Measurements from ENCODE around the gene LAMP1.
"Not testable (repeated sequence)": the region's sequence is repeated elsewhere in the genome, so short reads cannot be mapped to it uniquely, and the experiment has no call there.

The LAMP1 gene

DNA sequence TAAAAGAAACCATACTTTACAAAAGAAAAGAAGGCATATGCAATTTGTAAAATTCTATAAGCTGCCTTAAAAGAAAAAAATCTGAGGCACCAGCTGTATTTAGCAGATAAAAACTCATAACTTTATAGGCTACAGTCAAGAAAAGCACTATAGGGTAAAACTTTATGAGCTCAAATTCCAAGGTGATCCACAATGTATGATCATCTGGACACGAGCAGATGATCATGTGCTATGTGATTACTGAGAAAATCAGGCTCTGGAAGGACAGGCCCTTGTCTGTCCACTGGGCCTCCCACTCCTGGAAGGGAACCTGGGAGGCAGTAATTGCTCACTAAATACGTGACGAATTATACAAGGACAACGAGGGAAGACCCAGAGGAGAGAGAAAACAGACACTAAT is 59.6 kb downstream of the LAMP1 start:
- DNase-seq (ENCODE audit: low read depth): no peak

GRCh38 chr13:113357529-113357928 is 60.5 kb downstream of the LAMP1 start:
- no peak for DNase-seq (ENCODE audit: low read depth)

DNA sequence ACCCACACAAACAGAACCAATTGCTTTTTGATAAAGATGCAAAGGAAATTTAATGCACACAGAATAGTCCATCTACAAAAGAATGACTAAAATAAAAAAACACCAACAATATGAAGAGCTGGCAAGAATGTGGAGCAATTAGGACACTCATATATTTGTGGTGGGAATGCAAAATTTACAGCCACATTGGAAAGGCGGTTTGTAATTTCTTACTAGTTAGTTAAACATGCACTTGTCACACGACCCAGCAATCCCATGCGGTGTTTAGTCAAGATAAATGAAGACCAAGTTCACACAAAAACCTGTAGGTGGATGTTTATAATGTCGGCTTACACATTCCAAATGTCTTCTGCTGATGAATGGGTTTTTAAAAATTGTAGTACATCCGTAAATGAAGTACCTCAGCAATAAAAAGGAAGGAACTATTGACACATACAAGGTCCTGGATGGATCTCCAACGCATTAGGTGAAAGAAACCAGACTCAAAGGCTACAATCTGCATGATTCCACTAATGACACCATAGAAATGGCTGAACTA is 61.7 kb downstream of the LAMP1 start:
- no peak for DNase-seq (ENCODE audit: low read depth)

GRCh38 chr13:113359571-113359970 is 62.5 kb downstream of the LAMP1 start:
- DNase-seq (ENCODE audit: low read depth): no peak

DNA sequence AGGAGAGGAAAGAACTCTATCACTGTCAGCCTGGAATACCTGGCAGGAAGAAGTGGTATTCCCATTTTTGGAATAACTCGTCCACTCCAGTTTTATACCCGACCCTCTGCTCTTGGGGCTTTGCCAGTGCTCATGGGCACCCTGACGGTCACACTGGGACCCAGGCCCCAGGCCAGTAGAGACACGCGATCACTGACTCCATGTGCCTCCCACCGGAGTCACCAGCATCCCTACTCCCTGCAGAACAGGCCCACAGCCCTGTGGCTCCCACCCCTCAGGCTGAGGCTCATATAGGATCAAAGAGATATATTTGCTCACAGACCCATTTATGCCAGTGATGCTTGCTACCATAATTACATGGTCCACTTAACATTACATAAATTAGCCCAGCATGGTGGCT is 63.4 kb downstream of the LAMP1 start:
- no peak for DNase-seq (ENCODE audit: low read depth)

DNA sequence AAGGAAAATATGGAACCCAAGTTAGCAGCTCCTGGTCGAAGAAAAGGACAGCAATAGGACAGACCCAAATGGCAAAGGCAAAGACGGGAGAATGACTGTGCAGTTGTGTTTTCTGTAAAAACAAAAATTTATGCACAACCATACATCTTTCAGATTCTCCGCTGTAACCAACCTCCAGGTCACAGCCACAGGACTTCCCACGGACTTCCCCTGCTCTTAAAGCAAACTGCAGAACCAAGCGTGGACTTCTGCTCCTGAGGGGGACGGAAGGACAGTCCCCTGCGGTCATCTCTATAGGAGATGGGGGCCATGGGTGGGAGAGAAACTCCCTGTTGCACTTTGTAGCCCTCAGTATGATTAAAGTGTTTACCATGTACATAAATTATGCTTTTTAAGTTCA is 64.4 kb downstream of the LAMP1 start:
- no peak for DNase-seq (ENCODE audit: low read depth)

DNA sequence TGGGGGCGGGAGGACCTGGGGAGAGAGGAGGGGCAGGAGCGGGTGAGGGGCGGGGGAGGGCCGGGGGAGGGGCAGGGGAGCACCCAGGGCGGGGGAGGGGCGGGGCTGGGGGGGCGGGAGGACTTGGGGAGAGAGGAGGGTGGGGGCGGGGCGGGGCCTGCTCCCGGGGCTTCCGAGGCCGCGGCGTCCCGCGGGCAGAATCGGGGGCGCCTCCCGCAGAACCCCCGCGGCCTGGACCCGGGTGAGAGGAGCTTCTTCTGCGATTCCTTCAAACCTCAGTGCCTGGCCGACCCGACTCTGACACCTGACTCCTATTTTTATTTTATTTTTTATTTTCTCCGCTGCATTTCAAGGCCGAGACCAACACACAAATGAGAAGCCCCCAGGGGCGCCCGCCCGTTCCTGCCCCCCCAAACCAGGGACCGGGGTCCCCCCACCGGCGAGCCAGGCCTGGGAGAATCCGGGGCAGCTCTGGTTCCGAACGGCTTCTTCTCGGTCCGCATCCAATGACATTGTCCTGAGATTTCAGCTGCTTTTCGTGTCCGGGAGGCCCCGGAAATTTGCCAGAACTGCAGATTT is 67.4 kb downstream of the LAMP1 start:
- no peak for DNase-seq (ENCODE audit: low read depth)

- DNase-seq (ENCODE audit: low read depth): no peak
Measured at GRCh38 chr13:113364901-113365582, 68.0 kb downstream of the LAMP1 start.

DNA sequence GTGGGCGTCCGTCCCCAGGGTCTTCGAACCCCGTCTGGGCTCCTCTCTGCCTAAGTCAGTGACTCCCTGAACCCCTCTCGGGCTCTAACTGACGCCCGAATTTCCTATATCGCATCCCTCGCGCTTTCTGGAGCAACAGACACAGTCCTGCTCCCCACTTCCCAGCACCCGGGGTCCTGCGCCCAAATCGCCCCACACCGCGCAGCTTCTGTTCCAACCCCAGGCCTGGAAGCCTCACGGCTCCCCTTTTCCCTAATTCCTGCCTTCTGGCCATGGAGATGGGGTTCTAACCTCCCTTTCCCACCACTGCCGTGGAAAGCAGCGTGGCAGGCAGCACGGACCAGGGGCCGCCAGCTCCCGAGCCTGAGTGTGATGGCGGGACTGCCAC is 68.5 kb downstream of the LAMP1 start:
- no peak for DNase-seq (ENCODE audit: low read depth)

DNA sequence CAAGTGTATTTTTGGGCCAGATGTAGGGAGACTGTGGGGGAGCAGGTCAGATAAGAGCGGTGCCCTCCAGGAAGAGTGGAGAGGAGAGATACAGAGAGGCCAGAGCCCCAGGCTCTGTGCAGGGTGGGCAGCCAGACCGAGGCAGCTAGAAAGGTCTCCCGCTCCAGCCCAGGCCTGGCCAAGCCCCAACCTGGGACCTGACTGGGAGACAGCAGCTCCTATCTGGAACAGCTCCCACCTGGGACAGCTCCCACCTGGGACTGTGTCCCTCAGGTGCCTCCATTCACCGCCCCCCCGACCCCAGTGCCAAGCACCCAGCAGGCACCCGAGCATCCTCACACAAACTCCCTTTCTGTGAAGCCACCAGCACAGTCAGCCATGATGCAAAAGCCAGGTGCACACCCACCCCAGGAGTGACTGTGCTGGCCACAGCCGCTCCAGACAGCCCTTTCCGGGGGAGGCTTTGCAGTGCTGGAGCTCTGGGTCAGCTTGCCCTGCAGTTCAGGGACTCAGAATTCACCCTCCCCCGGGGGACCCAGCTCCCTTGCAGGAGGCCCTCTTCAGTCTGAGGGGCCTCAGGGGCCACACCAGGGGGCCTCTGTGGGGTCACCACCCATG is 69.0 kb downstream of the LAMP1 start:
- DNase-seq (ENCODE audit: low read depth): no peak

DNA sequence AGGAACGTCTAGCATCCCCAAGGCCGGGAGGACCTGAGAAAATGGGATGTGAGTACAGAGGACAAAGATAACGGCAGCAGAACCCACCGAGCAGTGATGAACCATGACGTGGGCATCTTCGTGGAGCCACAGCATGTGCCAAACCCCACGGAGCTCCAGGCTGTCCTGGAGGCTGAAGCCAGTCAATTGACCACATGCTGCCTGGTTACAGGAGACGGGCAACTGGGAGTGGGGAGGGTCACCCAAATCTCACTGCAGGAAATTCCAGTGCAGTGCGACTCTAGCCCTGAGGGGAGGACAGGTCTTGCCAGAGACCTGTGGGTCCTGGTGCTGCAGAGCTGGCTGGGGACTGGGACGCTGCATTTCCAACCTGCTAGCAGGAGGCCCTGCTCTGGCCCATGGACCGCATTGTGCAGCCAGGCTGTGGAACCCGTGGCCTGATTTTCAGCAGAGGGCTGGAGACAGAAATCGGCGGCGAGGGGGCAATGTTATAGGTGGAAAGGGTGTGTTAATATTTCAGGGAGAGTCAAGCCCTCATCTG is 70.1 kb downstream of the LAMP1 start:
- DNase-seq (ENCODE audit: low read depth): no peak

GRCh38 chr13:113367771-113368170 is 70.7 kb downstream of the LAMP1 start:
- DNase-seq (ENCODE audit: low read depth): no peak

- DNase-seq (ENCODE audit: low read depth): not testable (repeated sequence)
Measured at GRCh38 chr13:113368353-113368752, 71.3 kb downstream of the LAMP1 start.

DNA sequence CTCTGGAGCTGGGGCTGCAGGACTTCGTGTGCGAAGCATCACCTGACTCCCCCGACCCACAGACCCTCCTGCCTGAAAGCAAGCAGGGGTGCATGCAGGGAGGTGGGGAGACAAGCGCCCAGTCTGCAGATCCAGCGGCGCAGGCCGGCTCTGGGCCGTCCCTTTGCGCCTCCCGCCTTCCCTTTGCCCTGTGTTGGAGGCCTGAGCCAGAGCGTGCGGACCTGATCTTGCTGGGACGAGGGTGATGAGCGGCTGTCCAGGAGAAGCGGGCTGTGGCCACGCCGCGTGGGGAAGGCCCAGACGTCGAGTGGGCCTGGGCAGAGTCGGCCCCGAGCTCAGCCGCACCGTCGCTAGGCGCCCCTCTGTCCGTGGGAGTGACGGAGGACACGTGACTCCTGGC is 72.2 kb downstream of the LAMP1 start:
- DNase-seq (ENCODE audit: low read depth): no peak

- no peak for DNase-seq (ENCODE audit: low read depth)
Measured at GRCh38 chr13:113369881-113370280, 72.8 kb downstream of the LAMP1 start.

DNA sequence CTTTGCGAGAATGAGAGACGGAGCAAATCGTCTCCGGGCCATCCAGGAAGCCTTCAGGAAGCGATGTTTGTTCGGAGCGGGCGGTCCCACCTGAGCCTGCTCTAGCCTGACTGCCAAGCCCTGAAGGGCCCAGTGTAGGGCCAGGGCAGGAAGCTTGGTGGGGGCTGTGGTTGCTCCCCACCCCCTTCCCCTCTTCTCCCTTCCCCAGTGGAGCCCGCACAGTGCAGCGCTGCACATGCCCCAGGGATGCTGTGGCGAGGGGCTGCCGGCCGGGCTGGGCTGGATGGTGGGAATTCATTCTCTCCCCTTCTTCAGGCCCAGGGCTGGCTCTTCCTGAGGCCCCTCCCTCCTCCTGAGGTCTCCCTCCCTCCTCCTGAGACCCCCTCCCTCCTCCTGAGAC is 74.0 kb downstream of the LAMP1 start:
- no peak for DNase-seq (ENCODE audit: low read depth)

DNA sequence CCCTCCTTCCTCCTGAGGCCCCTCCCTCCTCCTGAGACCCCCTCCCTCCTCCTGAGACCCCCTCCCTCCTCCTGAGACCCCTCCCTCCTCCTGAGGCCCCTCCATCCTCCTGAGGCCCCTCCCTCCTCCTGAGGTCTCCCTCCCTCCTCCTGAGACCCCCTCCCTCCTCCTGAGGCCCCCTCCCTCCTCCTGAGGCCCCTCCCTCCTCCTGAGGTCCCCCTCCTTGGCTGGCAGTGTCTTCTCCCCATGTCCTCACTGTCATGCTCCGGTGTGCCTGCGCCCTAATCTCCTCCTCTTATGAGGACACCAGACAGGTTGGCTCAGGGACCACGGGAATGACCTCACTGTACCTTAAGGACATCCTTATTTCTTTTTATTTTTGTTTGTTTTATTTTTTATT is 74.7 kb downstream of the LAMP1 start:
- DNase-seq (ENCODE audit: low read depth): not testable (repeated sequence)

Measured in T follicular helper cell (primary cell).